Raji (cell line): ENCODE data around the gene GATA1.
A peak's percentile ranks its signal among the peaks of the same experiment; 100 is the strongest.

ENCODE experiments used
- POLR2A ChIP-seq: IDR thresholded peaks from 2 replicates; pipeline ENCODE4 v1.6.1; 2011; ENCODE audit warnings: low read depth, low read length, control low read depth; ENCODE audit not compliant: insufficient read depth

Gene GATA1

DNA sequence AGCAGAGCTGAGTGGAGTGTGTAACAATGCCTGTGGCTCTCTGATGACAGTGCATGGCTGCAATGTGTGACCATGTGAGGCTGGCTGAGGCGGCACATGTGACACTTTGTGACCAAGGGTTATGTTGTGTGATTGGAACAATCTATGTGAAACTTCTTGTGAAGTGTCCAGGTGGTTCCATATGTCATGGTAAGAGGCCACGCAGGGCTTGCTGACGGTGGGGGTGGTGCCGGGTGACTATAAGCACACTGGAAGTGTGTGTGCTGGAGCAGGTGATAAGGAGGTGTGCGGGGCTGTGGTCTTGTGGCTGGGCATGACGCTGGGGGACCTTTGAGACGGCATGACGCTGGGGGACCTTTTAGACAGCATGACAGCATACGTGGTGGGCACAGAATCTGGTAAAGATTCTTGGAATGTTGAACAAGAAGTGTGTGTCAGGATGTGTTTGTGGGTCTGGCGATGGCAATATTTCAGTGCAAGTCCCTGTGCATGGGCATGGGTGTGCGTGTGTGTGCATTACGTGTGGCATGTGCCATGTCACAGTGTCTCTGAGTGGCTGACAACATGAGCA is 8.0 kb downstream of the GATA1 start:
- no peak for TF ChIP-seq POLR2A

DNA sequence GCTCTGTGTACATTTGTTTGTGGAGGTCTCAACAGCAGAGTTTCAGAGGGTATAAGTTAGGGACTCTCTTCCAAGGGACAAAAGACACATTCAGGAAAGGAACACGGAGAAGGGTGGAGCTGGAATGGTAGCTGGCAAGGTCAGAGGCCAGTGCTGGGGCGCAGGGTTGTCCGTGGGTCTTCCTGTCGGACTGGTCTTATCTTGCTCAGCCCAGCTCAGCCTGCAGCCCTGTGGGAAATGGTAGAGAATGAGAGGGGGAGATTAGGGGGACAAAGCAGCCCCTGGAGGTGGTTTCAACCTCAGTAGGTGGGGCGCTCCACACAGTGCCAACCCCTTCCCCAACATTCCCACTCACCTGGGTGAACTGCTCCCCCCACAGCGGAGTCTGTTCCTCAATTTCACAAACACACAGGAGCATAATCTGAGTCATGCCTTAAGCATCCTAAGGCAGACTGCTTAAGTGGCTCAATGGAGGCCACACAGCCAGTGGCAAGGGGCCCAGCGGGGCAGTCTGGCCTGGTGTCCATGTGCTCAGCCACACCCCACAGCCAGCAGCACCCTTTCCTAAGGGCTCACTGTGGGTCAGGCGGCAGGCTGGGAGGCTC is 8.6 kb downstream of the GATA1 start:
- no peak for TF ChIP-seq POLR2A

DNA sequence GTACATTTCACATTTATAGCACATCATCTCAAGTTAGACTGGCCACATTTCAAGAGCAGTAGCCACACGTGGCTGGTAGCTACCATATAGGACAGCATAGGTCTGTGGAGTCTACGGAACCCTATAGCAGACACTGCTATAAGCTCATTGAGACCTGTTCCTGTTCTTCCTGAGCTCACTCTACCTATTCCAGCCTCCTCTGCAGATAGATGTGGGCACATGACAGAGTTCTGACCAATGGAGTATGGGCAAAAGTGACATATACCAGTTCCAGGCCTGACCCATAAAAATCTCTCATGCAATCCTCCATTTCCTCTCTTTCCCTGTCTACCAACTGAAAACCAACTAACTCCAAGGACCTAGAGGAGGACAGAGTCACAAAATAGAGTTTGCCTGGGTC is 11.9 kb downstream of the GATA1 start:
- TF ChIP-seq POLR2A: no peak

DNA sequence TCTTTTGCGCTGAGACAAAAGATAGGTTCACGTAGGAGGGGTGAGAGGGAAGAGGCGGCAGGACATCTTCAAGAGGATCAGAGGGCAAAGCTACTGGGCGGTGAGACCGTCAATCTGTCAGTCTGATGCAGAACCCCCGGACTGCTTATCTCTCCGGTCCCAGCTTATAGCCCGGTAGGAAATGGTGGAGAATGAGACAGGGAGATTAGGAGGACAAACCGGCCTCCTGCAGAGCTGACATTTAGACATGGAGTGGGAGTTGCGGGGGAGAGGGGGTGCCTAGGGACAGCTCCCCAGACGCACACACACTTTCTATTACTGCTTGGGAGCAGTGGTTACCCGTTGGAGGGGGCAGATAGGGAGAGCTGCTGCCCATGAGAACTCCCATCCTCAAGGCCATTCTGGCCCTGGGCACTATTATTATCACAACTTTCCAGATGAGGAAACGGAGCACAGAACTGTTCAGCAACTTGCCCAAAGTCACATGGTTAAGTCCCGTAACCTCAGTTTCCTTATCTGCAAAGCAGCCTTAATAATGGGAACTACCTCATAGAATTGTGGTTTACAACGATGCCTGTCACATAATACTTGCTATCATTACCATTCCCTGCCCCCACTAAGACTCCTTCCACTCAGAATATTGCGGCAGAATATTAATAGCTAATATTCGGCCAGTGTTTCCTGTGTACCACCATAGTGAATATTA is 14.3 kb downstream of the GATA1 start:
- no peak for TF ChIP-seq POLR2A

DNA sequence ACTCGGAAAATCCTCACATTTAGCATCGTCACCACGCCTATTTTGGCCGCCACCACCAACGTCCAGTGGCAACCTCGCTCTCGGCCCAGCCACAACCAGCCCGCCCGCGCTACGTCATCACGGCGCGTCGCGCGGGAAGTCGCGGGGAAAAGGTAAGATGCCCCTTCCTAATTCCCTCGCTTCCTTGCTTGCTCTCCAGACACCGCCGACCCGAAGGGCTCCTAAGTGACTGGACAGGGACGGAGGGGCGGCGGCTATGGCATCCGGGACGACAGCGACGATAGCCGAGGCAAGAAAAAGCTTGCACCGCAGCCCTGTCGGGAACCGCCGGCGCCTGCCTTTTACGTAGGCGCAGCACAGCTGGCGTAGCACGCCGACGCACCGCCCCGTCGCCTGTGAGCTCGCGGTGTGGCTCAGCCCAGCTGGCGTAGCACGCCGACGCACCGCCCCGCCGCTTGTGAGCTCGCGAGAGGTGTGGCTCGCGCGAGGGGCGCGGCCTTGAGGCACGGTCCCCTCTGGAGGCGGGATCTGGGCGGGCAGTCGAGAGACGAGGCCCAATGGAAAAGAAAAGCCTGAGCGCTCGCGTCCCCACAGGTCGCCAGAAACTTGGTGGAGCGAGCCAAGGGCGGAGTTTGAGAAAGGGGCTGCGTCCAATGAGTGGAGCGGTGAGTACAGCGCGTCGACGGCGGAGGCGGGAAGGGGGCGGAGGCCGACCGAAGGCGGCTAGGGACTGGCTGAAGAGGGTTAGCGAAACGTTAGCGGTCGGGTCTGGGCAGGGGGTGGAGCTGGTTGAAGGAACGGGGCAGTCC is 15.1 kb downstream of the GATA1 start, which contains the start of gene HDAC6:
HDAC6 (plus strand) TSS at position 788 of the 809 bp plus-strand sequence. CDS start 626 bp downstream, outside the sequence.
- peak; percentile 77 for TF ChIP-seq POLR2A

DNA sequence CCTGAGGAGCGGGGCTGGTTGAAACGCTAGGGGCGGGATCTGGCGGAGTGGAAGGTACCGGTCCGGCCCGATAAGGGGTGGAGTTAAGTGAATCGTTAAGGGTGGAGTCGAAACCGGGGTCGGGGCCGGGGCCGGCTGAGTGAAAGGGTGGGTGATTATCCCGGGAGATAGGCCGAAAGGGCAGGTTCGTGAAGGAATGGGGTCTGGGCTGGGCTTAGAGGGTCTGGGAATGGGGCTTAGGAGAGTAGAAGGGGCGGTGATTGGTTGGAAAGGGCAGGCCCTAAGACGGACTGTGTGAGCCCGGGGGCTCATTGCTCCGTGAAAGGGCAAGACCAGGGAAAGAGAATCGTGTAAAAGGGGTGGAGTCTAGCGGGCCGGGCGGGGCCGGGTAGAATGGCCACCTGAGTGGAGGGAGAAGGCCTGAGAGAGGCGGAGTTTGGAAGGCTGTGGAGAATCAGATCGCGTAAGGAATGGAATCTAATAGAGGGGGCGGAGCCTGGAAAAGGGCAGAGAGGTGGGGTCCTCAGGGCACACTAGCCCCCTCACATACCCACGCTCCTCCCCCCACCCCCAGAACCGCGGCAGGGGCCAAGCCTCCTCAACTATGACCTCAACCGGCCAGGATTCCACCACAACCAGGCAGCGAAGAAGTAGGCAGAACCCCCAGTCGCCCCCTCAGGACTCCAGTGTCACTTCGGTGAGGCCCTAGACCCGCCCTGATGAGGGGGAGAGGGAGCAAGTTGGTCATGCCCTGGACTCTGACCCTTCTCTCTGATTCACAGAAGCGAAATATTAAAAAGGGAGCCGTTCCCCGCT is 15.9 kb downstream of the GATA1 start:
- TF ChIP-seq POLR2A: peak; percentile 72

DNA sequence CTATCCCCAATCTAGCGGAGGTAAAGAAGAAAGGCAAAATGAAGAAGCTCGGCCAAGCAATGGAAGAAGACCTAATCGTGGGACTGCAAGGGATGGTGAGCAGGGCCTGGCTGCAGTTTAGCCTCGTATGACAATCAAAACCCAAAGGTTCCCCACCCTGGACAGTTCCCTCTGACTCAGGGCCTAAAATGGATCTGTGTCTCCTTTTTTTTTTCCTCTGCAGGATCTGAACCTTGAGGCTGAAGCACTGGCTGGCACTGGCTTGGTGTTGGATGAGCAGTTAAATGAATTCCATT is 16.5 kb downstream of the GATA1 start:
- no peak for TF ChIP-seq POLR2A

DNA sequence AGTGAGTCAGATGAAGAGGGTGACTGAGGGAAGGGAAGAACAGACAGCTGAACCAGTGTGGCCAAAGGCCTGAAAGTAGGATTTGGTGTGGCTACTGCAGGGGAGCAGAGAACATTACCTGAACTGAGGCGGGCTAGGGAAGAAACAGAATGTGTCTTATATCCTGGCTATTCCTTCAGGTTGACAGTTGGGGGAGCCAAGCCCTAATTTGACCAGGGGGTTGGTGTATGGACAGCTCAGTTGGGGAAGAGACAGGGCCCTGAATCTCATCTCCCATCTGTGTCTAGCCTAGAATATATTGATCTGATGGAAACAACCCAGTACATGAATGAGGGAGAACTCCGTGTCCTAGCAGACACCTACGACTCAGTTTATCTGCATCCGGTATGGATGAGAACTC is 19.7 kb downstream of the GATA1 start:
- TF ChIP-seq POLR2A: no peak

DNA sequence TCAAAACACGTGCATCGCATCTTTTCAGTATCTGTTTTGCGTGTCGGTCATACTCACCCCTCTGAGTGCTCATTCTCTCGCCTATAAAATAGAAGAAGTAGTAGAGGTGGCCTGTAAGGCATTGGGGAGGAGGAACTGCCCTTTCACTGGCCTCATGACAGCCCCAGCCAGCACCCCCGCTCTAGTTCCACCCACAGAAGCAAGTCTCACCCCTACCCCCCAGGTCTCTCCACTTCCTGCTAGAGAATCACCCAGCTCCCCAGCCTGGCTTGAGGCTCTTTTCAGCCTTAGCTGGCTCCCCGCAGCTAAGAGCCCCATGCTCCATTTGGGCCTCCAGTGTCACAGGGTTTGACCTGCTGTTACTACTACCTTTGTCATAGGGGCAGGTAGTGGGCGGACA is 27.3 kb downstream of the GATA1 start:
- TF ChIP-seq POLR2A: no peak

DNA sequence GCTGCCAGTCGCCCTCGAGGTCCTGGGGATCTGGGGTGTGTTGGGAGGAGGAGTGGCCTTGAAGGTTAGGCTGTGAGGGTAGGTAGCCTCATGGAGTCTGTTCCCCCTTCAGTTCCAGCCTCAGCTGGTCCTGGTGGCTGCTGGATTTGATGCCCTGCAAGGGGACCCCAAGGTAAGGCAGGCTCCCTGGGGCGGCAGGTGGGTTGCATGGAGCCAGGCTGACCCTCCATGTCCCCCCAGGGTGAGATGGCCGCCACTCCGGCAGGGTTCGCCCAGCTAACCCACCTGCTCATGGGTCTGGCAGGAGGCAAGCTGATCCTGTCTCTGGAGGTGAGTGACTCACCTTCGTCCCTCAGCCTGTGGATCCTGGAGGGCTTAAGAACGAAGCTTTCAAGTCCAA is 28.3 kb downstream of the GATA1 start:
- TF ChIP-seq POLR2A: no peak

DNA sequence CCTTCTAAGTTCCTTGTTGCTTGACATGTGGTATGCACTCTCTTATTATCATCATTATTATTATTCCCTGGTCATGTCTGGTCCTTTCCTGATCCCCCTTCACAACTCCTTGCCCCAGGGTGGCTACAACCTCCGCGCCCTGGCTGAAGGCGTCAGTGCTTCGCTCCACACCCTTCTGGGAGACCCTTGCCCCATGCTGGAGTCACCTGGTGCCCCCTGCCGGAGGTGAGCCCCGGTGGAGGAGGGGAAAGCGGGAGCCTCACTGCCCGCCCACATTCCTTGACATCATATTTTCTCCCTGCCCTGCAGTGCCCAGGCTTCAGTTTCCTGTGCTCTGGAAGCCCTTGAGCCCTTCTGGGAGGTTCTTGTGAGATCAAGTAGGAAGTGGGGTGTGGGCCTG is 28.9 kb downstream of the GATA1 start:
- TF ChIP-seq POLR2A: no peak

DNA sequence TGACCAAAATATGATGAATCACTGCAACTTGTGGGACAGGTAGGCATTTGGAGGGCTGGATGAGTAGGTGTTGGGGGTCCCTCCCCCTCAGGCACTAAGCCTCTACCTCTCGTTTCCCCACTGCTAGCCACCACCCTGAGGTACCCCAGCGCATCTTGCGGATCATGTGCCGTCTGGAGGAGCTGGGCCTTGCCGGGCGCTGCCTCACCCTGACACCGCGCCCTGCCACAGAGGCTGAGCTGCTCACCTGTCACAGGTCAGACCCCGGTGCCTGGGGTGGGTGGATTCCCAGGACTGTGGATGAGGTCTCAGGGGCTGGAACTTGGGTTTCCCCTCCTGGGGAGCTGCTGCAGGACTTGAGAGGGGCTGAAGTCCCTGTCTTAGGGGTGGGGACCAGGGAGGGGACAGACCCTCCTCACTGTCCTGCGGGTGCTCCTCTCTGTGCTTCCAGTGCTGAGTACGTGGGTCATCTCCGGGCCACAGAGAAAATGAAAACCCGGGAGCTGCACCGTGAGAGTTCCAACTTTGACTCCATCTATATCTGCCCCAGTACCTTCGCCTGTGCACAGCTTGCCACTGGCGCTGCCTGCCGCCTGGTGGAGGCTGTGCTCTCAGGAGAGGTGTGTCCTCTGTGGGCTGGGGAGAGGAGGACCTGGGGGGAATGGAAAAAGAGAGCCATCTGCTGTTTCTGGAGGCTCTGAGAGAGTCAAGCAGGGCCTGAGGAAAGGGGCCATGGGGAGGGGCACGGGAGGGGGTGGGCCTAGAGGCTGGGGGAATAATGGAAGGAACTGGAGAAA is 29.8 kb downstream of the GATA1 start:
- no peak for TF ChIP-seq POLR2A

DNA sequence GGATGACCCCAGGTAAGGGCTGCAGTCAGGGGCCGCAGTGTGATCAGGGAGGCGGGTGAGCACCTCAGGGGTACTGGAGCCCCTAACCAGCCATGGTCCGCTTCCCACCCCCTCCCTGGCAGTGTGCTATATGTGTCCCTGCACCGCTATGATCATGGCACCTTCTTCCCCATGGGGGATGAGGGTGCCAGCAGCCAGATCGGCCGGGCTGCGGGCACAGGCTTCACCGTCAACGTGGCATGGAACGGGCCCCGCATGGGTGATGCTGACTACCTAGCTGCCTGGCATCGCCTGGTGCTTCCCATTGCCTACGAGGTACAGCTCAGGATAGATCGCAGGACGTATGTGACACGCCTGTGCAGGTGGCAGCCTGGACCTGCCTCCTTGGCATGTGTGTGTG is 31.7 kb downstream of the GATA1 start:
- TF ChIP-seq POLR2A: no peak

DNA sequence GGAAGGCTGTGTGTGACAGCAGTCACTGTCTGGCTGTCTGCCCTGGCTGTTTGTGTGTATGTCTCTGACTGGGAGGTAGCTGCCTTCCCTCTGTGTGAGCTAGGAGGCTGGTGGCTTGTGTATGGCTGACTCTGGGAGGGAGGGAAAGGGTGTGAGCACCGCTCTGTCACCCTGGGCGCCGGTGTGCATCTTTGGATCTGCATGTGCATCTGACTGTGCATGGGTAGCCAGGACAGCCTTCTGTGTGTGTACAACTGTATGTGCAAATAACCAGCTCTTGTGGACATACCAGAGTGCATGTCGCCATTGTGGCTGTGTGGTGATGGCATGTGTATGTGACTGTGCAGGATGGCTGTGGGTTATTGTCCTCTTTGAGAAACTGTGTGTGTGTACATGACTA is 32.5 kb downstream of the GATA1 start:
- TF ChIP-seq POLR2A: no peak
